Brain pericyte (primary cell): Measurements from ENCODE around the gene WDPCP.
"Not testable (repeated sequence)": the region's sequence is repeated elsewhere in the genome, so short reads cannot be mapped to it uniquely, and the experiment has no call there.

Experiments
- DNase-seq: peaks from one replicate; pipeline ENCODE4 v3.0.0-alpha.2; 2012; ENCODE audit warnings: low read depth, low spot score

WDPCP gene

DNA sequence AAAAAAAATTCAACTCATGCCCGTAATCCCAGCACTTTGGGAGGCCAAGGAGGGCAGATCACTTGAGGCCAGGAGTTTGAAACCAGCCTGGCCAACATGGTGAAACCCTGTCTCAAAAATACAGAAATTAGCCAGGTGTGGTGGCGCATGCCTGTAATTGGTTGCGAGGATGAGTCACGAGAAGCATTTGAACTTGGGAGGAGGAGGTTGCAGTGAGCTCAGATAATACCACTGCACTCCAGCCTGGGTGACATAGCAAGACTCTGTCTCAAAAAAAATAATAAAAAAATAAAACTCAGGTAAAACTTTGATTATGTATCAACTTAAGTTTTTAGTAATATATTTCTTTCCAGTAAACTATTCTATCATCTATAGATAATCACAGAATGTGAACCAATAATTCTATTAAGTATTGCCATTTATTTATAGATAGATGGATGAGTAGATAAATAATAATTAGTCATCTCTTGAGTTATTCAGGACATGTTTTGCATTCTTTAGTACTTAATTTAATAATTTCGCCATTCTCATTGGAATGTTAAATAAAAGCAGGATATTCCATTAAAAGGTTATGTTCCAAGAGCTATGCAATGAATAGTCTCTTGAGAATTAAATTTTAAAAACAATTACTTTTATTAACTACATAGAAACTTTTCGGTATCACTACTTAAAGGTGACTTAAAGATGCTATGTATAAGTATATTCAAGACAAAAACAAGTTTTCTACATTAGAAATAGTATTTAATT, 48.7 kb downstream of the WDPCP start:
- DNase-seq = no peak

DNA sequence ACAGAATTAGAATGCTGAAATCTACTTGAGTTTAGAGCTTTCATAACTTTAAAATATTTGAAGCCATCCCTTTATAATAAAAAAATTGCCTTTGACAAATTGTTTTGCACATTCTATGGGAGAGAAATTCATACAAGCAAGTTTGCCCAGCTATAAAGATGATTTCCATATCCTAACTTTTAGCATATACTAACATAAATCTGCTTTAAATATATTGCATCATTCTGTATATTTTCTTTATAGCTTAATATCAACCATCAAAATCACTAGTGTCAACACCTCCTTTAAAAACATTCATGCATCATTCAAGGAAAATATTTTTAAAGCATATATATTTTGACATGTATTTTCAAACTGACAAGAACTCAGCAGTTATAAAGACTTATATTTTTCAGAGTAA, 49.9 kb downstream of the WDPCP start:
- DNase-seq = no peak

DNA sequence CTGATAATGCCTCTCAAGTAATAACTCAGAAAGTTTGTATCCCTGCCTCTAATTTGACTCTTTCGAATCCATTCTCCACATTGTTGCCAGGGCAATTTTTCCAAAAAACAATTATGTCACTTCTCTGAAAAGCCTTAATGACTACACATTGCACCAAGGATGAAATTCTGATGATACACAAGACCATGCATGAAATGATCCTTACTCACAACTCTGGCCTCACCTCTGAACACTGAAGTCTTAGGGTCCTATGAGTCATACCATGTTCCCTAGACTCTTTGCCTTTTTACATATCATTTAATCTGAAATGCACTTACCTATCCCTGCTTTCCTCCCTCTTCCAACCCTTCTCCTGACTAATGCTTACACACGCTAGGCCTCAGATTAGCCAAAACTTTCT, 51.0 kb downstream of the WDPCP start:
- DNase-seq = no peak

DNA sequence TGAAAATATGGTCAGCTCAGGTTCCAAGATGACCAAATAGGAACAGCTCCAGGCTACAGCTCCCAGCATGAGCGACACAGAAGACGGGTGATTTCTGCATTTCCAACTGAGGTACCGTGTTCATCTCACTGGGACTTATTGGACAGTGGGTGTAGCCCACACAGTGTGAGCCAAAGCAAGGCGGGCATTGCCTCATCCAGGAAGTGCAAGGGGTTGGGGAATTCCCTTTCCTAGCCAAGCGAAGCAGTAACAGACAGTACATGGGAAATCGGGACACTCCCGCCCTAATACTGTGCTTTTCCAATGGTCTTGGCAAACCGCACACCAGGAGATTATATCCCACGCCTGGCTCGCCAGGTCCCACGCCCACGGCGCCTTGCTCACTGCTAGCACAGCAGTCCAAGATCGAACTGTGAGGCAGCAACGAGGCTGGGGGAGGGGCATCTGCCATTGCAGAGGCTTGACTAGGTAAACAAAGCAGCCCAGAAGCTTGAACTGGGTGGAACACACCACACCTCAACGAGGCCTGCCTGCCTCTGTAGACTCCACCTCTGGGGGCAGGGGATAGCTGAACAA, 57.5 kb downstream of the WDPCP start:
- DNase-seq = no peak

DNA sequence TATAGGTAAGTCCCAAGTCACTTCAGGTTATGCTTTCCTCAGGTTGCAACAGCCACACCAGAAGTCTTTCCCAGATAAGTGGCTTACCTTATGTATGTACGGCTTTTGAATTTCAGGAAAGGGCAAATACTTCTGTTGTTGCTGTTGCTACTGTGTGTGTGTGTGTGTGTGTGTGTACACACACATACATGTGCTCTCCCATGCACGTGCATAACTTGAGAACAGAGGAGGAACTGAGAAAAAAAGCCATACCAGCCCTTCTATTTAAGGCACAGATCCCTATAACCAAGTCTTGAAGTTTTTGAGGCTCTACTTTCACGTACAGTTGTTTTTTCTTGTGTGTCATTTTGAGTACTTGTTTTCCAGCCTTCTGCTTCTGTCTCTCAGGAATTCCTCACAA, 62.4 kb downstream of the WDPCP start:
- no peak for DNase-seq

DNA sequence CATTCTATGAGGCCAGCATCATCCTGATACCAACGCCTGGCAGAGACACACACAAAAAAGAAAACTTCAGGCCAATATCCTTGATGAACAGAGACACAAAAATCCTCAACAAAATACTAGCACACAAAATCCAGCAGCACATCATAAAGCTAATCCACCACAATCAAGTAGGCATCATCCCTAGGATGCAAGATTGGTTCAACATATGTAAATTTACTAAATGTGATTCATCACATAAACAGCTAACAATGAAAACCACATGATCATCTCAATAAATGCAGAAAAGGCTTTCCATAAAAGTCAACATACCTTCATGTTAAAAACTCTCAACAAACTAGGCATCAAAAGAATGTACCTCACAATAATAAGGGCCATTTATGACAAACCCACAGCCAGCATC, 65.3 kb downstream of the WDPCP start:
- no peak for DNase-seq

DNA sequence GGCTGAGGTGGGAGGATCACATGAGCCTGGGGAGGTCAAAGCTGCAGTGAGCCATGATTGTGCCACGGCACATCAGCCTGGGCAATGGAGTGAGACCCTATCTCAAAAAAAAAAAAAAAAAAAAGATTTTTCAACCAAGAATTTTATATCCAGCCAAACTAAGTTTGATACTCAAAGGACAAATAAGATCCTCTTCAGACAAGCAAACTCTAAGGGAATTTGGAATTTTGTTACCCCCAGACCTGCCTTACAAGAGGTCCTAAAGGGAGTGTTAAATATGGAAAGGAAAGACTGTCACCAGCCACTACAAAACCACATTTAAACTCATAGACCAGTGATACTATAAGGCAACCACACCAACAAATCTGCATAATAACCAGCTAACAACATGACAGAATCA, 67.5 kb downstream of the WDPCP start:
- no peak for DNase-seq

DNA sequence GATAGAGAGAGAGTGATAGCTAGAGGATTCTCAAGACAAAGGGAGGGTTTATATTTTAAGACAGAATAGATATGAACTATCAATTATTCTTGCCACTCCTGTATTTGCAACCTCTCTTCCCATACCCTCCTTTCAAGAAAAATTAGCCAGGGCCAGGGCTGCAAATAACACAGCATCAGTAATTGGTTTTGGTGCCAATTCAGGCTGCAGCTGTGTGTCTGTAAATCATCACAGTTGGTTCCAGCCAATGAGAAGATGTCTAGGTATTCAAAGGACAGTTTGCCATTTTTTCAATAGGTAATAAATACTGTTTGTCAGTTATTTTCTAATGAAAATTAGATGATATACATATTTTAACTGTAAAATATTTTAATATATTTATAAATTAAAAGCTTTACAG, 73.5 kb downstream of the WDPCP start:
- DNase-seq = no peak

DNA sequence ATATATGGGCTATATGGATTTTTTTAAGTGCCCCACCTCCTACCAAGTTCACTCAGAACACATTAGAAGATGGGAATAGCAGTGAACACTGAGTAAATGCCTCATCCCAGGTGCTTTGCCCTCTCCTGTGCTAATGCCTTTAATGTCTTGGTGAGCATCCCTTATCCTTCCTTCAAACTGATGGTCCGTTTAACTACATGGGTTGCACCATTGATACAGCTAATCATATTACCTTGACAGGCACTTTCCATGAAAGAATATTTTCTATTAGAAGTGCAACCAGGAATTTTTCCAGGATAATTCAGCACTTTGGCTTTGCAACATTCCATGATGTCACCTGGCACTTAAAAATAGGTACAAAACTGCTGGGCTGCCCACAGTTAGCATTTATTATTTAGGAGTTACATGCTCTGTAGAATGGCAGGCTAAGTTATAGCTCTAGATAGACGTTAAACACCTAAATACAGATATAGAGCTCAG, 74.0 kb downstream of the WDPCP start:
- no peak for DNase-seq

DNA sequence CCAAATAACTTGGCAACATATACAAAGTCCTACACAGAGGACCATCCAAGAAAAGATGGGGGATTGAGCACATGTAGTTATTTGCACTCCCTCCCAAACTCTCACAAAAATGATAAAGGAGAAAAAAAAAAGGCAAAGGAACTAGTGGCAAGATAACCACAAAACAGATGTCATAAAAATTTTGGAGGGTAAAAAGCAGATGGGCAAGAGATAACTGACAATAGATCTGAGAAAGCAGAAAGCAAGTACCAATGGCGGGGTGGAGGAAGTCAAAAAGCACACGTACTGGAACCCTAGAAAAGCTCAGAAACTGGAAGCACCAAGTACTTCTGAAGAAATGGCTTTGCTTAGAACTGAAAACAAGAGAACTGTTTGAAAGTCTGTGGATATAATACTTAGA, 82.0 kb downstream of the WDPCP start:
- no peak for DNase-seq

DNA sequence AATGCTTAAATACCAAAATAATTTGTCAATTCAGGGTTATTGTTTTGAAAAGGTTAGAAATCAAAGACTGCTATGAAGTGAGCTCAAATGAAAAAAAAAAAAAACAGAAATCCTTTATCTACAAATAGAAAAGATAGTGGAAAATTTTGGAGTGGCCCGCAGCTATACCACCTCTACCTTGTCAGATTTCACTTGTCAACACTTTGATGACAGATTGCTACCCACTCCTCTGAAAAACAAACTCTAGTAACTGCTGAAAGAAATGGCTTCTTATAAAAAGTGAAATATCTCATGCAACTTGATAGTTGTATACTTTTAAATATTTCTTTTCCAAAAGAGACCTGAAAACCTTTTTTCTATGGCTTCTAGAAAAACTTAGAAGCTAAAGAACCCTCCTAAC, 84.5 kb downstream of the WDPCP start:
- DNase-seq = no peak

DNA sequence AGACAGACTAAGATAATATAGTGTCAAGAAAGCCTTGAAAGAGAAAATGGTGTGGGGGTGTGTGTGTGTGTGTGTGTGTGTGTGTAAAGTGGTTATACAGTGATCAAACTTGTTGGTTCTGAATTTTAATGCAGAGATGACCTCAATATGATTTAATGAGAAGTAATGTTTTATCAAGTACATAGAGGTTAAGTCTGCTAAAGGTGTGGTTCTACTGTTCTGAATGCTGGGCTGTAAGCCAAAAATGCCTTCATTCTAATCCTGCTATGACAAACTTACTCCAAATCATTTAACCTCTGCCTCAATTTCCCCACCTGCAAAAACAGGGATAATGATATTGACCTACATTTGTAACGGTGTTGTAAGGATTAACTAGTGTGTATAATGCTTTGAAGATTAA, 87.9 kb downstream of the WDPCP start:
- DNase-seq = no peak

DNA sequence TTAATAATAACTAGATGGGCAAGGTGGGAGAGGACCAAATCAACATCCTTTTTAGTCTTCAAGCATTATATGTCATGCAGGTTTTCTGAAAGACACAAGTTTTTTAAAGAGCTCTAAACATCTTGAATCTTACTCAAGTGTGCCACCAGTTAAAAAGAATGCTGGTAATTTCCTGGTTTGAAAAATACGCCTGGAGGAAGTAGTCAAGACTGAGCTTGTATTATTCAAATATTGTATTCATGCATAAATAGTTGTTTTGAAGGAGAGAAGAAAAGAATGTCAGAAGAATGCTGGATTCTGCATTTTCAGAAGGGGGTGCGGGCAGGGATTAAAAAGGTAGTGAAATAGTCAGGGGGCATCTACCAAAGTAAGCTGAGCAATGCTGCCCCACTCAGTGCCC, 90.7 kb downstream of the WDPCP start:
- no peak for DNase-seq

DNA sequence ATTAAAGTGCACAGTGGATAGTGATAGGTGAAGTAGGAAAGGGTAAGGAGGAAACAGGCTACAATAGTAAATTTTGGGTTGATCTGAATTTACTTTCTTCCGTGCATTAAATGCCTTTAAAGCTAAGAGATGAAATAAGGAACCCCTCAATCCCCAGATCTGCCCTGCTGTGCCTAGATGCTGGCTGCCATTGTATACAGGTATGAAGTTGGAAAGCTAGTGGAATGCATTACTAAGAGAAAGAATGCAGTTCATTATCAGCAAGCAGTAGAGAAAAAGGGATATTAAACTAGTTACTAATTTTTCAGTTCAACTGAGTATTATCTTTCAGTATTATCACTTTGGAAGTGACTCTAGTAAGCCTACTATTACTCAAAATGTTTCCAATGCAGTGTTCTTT, 93.3 kb downstream of the WDPCP start:
- DNase-seq = no peak

DNA sequence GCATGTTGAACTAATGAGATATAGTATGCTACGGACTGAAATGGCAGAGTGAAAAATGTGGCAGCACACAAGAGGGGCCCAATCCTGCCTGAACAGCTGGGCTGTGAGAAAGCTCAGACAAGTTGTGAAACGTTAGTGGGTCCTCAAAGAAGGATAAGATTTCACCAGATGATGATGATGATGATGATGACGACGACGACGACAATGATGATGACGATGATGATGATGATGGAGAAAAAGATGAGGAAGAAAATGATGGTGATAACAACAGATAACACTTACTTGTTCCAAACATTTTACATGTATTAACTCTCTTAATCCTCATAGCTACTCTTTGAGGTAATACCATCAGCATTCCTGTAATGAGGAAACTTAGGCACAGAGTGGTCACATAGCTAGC, 94.2 kb downstream of the WDPCP start:
- DNase-seq = no peak

DNA sequence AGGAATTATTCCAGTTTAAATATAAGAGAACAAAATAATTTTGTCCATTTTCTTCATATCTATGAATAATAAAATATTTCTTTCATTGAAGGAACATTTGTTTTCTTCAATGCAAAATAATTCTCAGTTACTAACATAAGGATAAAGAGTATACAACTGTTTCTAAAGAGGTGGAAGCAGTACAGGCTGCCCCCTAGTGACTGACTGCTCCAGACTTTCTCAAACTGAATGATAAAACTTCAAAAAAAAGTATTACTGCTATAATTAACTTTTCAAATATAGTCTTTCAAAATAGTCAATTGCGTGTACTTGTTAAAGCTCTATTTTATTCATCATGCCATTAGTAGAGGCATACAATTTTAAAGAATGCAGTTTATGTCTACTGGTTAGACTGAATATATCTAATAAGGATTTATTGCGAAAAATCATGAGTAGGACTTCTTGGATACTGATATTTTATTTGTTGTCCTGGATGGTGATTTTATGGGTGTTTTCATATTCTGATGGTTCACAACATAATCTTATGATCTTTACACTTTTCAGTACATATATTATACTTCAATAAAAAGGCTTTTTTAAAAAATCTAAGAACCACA, 100.1 kb downstream of the WDPCP start:
- no peak for DNase-seq

DNA sequence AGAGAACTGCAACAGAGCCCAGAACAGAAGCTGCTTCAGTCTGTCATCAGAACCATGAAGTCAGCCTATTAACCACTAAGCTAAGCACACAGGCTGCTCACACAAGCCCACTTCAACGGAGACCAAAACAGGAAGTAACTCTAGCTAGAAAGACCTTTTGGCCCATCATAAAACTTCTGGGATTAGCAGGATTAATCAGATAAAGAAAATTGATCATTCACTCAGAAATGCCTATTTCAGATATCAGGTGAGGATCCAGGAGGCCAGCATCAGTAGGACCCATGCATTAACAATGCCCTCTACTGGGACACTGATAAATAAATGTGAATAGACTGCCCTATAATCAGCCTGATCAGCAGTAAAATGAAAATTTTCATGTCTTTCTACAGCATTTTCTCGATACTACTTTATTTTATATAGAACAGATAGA, 101.4 kb downstream of the WDPCP start:
- DNase-seq = no peak

DNA sequence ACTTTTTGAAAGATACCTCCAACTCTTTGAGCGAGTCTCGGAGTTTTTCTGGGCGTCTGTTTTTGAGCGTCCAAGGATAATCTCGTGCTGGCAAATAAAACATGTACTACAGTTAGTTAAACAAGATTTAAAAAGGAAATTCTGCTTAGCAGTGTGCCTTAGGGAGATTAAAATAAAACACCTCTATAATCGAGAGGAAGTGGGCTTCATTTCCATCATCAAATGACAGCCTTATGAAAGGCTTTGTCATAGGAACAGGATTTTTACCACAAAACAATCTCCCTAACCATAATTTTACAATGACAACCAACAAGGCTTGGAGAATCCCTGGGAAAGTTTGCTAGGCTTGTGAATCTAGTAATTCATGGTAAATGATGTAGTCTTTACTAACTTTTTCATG, 103.4 kb downstream of the WDPCP start:
- DNase-seq = no peak

DNA sequence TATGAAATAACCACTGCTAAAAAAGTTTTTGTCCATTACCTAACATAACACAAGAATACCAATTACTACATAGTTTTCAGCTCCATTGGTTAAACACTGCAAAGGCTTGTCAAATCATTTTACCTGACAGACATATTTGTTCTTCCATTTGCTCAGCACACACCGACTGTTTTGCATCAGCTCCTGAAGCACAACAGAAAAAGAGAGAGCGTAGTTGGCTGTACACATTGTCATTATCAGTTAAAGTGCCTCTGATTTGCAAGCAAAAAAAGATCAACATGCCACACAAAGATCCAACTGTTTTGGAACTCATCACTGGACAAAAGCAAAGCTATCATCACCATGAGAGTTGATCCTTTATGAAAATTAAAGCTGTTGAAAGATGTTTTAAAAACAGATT, 103.8 kb downstream of the WDPCP start:
- no peak for DNase-seq

DNA sequence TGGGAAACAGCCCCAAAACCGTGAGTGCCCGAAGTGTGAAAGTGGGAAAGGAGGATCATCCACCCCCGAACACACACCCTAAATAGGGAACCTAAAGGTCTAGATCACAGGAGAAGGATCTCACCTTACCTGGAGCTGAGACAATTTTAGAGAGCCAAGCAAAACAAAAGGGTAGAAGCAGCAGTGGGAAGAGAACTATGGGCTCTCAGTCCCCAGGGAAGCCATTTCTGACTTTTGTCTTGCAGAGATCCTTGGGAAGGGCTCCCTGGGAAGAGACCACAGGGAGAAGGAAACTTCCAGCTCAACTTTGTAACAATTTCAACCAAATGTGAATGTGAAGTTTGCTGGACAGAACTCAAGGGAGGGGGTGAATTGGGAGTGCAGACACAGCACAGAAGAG, 110.6 kb downstream of the WDPCP start:
- DNase-seq = no peak

DNA sequence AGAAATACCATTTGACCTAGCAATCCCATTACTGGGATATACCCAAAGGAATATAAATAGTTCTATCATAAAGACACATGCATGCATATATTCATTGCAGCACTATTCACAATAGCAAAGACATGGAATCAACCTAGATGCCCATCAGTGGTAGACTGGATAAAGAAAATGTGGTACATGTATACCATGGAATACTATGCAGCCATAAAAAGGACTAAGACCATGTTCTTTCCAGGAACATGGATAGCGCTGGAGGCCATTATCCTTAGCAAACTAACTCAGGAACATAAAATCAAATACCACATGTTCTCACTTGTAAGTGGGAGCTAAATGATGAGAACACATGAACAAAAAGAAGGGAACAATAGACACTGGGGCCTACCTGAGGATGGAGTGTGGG, 119.0 kb downstream of the WDPCP start:
- not testable (repeated sequence) for DNase-seq

DNA sequence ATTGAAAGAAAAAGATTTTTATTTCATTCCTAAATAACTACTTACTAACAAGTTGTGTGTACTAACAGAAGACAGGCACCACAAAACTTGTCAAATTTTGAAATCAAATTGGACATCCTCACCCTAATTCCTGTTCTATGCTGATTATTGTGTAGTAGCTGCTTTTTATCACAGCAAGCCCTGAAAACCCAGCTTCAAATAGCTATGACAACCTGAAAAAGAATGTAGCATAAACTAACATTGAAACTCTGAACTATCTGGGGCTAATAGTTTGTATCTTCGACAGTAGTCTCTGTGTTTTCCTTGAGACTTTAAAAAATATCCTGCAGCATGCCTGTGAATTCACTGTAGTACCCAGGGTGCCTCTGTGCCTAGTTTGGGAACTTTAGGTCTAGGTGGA, 122.6 kb downstream of the WDPCP start:
- DNase-seq = no peak

DNA sequence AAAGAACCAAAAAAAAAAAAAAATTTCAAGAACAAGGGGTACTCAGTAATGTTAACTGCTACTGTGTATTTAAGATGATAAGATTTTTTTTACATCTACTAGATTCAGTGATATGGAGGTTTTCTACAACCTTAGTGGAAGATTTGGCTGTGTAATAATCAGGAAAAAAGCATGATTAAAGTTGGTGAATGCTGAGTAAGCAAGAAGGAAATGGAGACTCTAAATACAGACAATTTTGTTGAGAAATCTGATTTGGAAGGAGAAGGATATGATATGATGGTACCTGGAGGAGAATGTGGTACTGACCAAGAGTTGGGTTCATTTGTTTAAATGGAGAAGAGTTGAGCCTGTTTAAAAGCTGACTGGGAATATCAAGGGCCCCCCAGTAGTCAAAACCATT, 125.1 kb downstream of the WDPCP start:
- DNase-seq = no peak
